H9 (cell line): ENCODE data around the gene JAKMIP1. TPM values are rescaled to one million over a fixed set of nuclear protein-coding genes. Genes with fewer than 3 reads are reported as not detected.

Experiments used
- DNase-seq: peaks from one replicate; pipeline ENCODE4 v3.0.0-alpha.2; 2017
- H2AFZ ChIP-seq: one replicate; pipeline ENCODE4 v1.6.1; 2013; ENCODE audit warnings: mild to moderate bottlenecking, low read length, control low read depth, moderate library complexity
- H2AK5ac ChIP-seq: 2 replicates; pipeline ENCODE4 v1.6.1; 2013; ENCODE audit warnings: low read length, control low read depth, mixed read lengths; ENCODE audit not compliant: insufficient read length
- H2BK120ac ChIP-seq: one replicate; pipeline ENCODE4 v1.6.1; 2013; ENCODE audit warnings: low read depth, mild to moderate bottlenecking, low read length, control low read depth, inconsistent platforms; ENCODE audit not compliant: poor library complexity, severe bottlenecking
- H2BK12ac ChIP-seq: 2 replicates; pipeline ENCODE4 v1.6.1; 2013; ENCODE audit warnings: low read length, control low read depth, mixed read lengths, low read depth; ENCODE audit not compliant: insufficient read length
- H2BK15ac ChIP-seq: 2 replicates; pipeline ENCODE4 v1.6.1; 2013; ENCODE audit warnings: low read depth, low read length, control low read depth
- H2BK20ac ChIP-seq: one replicate; pipeline ENCODE4 v1.6.1; 2013; ENCODE audit warnings: low read depth, mild to moderate bottlenecking, low read length, control low read depth, inconsistent platforms; ENCODE audit not compliant: poor library complexity, severe bottlenecking
- H2BK5ac ChIP-seq: 2 replicates; pipeline ENCODE4 v1.6.1; 2013; ENCODE audit warnings: low read length, control low read depth, mixed read lengths; ENCODE audit not compliant: insufficient read length
- H3K14ac ChIP-seq: 2 replicates; pipeline ENCODE4 v1.6.1; 2013; ENCODE audit warnings: low read length, control low read depth; ENCODE audit not compliant: insufficient read depth
- H3K18ac ChIP-seq: 2 replicates; pipeline ENCODE4 v1.6.1; 2013; ENCODE audit warnings: low read depth, mild to moderate bottlenecking, mixed read lengths, low read length, control low read depth; ENCODE audit not compliant: insufficient read length
- H3K23ac ChIP-seq: 2 replicates; pipeline ENCODE4 v1.6.1; 2013; ENCODE audit warnings: low read length, control low read depth, mixed read lengths, low read depth; ENCODE audit not compliant: insufficient read length
- H3K23me2 ChIP-seq: 2 replicates; pipeline ENCODE4 v1.6.1; 2013; ENCODE audit warnings: low read depth, mild to moderate bottlenecking, mixed read lengths, low read length, control low read depth; ENCODE audit not compliant: insufficient read length, poor library complexity, severe bottlenecking
- H3K27ac ChIP-seq: 2 replicates; pipeline ENCODE4 v1.5.1; 2013; ENCODE audit warnings: low read length, control low read depth, mixed read lengths, low read depth; ENCODE audit not compliant: insufficient read length
- H3K27me3 ChIP-seq: 2 replicates; pipeline ENCODE4 v1.6.1; 2013; ENCODE audit warnings: low read length, control low read depth, inconsistent platforms; ENCODE audit not compliant: insufficient read depth
- H3K4ac ChIP-seq: 2 replicates; pipeline ENCODE4 v1.6.1; 2013; ENCODE audit warnings: low read depth, mild to moderate bottlenecking, control low read depth, inconsistent platforms, low read length, moderate library complexity
- H3K4me1 ChIP-seq: 2 replicates; pipeline ENCODE4 v1.6.1; 2013; ENCODE audit warnings: low read length, control low read depth, inconsistent platforms; ENCODE audit not compliant: insufficient read depth
- H3K4me2 ChIP-seq: 2 replicates; pipeline ENCODE4 v1.6.1; 2013; ENCODE audit warnings: low read length, control low read depth, mixed read lengths; ENCODE audit not compliant: insufficient read length, insufficient read depth
- H3K56ac ChIP-seq: 2 replicates; pipeline ENCODE4 v1.6.1; 2013; ENCODE audit warnings: low read depth, mild to moderate bottlenecking, mixed read lengths, low read length, control low read depth; ENCODE audit not compliant: insufficient read length
- H3K79me1 ChIP-seq: 2 replicates; pipeline ENCODE4 v1.6.1; 2013; ENCODE audit warnings: low read depth, mild to moderate bottlenecking, moderate library complexity, low read length, control low read depth, inconsistent platforms; ENCODE audit not compliant: insufficient read depth, poor library complexity, severe bottlenecking
- H3K79me2 ChIP-seq: 2 replicates; pipeline ENCODE4 v1.6.1; 2013; ENCODE audit warnings: low read length, control low read depth, inconsistent platforms; ENCODE audit not compliant: insufficient read depth
- H3K9ac ChIP-seq: 2 replicates; pipeline ENCODE4 v1.6.1; 2013; ENCODE audit warnings: low read length, control low read depth, mixed read lengths; ENCODE audit not compliant: insufficient read length; ENCODE audit errors: extremely low read depth
- H3K9me3 ChIP-seq: one replicate; pipeline ENCODE4 v1.6.1; 2013; ENCODE audit warnings: low read depth, low read length, inconsistent platforms; ENCODE audit not compliant: control insufficient read depth
- H3T11ph ChIP-seq: one replicate; pipeline ENCODE4 v1.6.1; 2013; ENCODE audit warnings: mild to moderate bottlenecking, low read length, control low read depth, inconsistent platforms
- H4K20me1 ChIP-seq: one replicate; pipeline ENCODE4 v1.6.1; 2013; ENCODE audit not compliant: control insufficient read depth, insufficient read length, insufficient read depth
- H4K5ac ChIP-seq: 2 replicates; pipeline ENCODE4 v1.6.1; 2013; ENCODE audit warnings: low read depth, mild to moderate bottlenecking, mixed read lengths, low read length, control low read depth; ENCODE audit not compliant: insufficient read length
- H4K8ac ChIP-seq: replicated peaks from 2 replicates; pipeline ENCODE4 v1.6.1; 2013; ENCODE audit warnings: low read length, control low read depth, mixed read lengths, low read depth; ENCODE audit not compliant: insufficient read length
- H4K91ac ChIP-seq: 2 replicates; pipeline ENCODE4 v1.6.1; 2013; ENCODE audit warnings: low read depth, mild to moderate bottlenecking, moderate library complexity, mixed read lengths, low read length, control low read depth; ENCODE audit not compliant: insufficient read length
- H3K27ac Mint-ChIP-seq, 3 experiments: 2 replicates in 2 of 3; 3 replicates in 1 of 3; pipeline ENCODE4 v1.8.0; 2020 to 2021; ENCODE audit warnings: mixed read lengths in 3 of 3, mild to moderate bottlenecking in 1 of 3, moderate library complexity in 1 of 3
- H3K27me3 Mint-ChIP-seq: 2 replicates; pipeline ENCODE4 v1.8.0; 2021; ENCODE audit warnings: low read depth, mild to moderate bottlenecking, moderate library complexity, mixed read lengths
- H3K36me3 Mint-ChIP-seq, 3 experiments: 2 replicates in 2 of 3; 3 replicates in 1 of 3; pipeline ENCODE4 v1.8.0; 2020 to 2021; ENCODE audit warnings: low read depth in 3 of 3, mixed read lengths in 3 of 3; ENCODE audit not compliant: insufficient read depth in 1 of 3
- H3K4me1 Mint-ChIP-seq, 2 experiments: 2 replicates each; pipeline ENCODE4 v1.8.0; 2020; ENCODE audit warnings: mixed read lengths in 2 of 2
- H3K4me3 Mint-ChIP-seq, 2 experiments: 2 replicates in 1 of 2; 3 replicates in 1 of 2; pipeline ENCODE4 v1.8.0; 2020 to 2021; ENCODE audit warnings: mild to moderate bottlenecking in 2 of 2, mixed read lengths in 2 of 2, moderate library complexity in 1 of 2
- H3K9me3 Mint-ChIP-seq, 2 experiments: 2 replicates in 1 of 2; 3 replicates in 1 of 2; pipeline ENCODE4 v1.8.0; 2020; ENCODE audit warnings: mild to moderate bottlenecking in 2 of 2, mixed read lengths in 2 of 2, moderate library complexity in 1 of 2
- CTCF ChIP-seq: fragments of 200-600 bp; sonication (generic); conservative IDR thresholded peaks from 3 replicates; pipeline ENCODE4 v1.8.0; 2021; ENCODE audit warnings: antibody characterized with exemption, mild to moderate bottlenecking
- WGBS: extraction: QIAGEN DNeasy Blood & Tissue Kit; methylation state at CpG from one replicate; pipeline ENCODE4 v1.1.7; 2013; ENCODE audit warnings: missing lambda C conversion rate, low lambda C conversion rate, mixed read lengths; ENCODE audit not compliant: insufficient read length; ENCODE audit errors: extremely low coverage; 5-methylcytosine and 5-hydroxymethylcytosine counted together
- total RNA-seq: library from RNA; stranded (reverse); gene quantifications from 2 replicates; pipeline ENCODE4 v1.2.1, GENCODE V29; 2021

Gene JAKMIP1
- total RNA-seq, 1 experiment from 2014 or later = 1.5 TPM

DNA sequence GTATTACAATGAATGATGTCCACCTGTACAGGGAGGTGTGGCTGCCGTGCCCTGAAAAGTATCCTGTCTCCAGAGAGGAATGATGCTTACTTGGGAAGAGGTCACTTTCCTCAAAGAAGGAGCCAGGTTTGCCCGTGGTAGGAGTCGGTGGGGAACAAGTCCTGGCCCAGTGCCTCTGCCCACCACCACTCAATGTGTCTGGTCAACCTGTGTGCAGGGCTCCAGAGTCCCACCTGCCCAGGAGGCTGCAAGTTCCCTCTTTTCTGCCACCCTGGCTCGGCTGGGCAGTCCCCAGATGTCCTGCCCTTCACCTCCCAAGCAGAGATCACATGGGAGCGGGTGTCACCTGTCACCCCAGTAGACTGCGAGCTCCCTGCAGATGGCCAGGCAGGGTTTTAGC lies 106.7 kb downstream of the JAKMIP1 start:
- Histone ChIP-seq H3K23me2 (no peaks in the 10 kb centered on the region), H4K91ac (no peak overlapping the region), H2BK120ac (no peak overlapping the region), H3K14ac (no peak overlapping the region; the same call in 1 of the 2 replicates), H2BK12ac (no peak overlapping the region), H3K27me3 (no peaks in the 10 kb centered on the region), H3K56ac (no peak overlapping the region), H3K4ac (no peak overlapping the region), H3K9me3 (no peaks in the 10 kb centered on the region), H3K18ac (no peak overlapping the region), H3K79me2 (no peaks in the 10 kb centered on the region), H3K27ac (no peak overlapping the region), H2BK20ac (no peak overlapping the region), H3K9ac (no peak overlapping the region), H3K23ac (no peak overlapping the region), H4K5ac (no peak overlapping the region), H4K20me1 (no peaks in the 10 kb centered on the region), H3K4me1 (no peaks in the 10 kb centered on the region; the same call in 1 of the 2 replicates), H4K8ac (no peak overlapping the region), H2AK5ac (no peak overlapping the region), H3T11ph (no peak overlapping the region), H3K4me2 (no peak overlapping the region), H2BK15ac (no peak overlapping the region), H2BK5ac (no peak overlapping the region), H3K79me1 (no peaks in the 10 kb centered on the region), H2AFZ (no peak overlapping the region)
- WGBS = no CpG with 5 or more reads among the region's 6 CpGs
- Mint-ChIP-seq H3K4me3 (no peak overlapping the region), H3K36me3 (no peaks in the 10 kb centered on the region), H3K9me3 (no peaks in the 10 kb centered on the region), H3K4me1 (peaks cover 15 to 19% of the 10 kb centered on the region in 2 experiments), H3K27ac (no peak overlapping the region), H3K27me3 (peaks cover 7% of the 10 kb centered on the region)
- no peak for DNase-seq
- TF ChIP-seq CTCF = no peak
